ENCODE data around the gene CCNQ.

CCNQ gene

DNA sequence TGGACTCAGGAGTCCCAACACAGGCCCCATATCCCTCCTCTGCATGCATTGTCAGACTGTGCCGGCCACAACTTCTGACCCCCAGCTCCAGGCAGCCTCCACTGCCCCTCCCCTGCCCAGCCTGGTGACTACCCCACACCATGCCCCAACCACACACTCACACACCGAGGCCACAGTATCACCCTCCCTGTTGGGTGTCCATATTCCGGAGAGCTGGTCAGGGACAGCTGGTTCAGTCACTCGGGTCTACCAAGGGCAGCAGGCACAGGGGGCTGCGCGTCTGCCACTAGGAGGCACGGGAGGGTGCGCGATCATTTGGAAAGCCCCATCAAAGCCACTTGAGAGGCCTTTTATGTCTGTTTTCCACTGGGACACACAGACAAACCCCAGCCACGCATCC, 26.3 kb downstream of the CCNQ start:
- no peak for DNase-seq

DNA sequence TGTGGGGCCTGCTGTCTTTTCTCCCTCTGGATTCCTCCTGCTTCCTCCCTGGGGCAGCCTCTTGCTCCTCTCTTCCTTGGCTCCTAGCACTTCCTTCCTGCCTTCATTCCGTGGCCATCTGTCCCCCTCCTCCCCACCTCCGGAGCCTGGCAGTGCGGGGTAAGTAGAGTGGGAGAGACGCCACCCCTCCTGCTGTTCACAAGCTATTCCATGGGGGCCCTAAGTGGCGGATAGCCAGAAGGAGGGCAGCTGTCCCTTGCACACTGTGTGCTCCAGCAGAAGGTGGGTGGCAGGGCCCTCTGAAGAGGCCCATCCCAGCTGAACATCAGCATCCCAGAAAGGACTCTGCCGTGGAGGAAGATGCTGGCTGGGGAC, 27.4 kb downstream of the CCNQ start:
- DNase-seq: no peak

DNA sequence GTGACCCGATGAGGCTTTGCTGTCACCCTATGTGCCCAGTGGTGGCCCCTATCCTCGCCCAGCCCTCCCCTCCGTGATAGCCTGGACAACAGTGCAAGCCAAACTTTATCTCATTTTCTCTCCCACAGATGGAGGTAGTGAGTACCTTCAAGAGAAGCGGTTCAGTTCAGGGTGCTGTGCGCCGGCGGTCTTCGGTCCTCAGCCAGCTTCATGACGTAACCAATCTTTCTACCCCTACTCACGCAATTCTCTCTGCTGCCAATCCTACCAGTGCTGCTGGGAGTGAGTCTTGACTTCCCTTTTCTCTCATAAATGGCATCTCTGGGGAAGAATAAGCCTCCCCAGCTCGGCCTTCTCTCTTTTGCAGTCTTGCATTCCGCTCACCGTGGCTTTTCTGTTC, 29.5 kb downstream of the CCNQ start:
- DNase-seq: no peak

DNA sequence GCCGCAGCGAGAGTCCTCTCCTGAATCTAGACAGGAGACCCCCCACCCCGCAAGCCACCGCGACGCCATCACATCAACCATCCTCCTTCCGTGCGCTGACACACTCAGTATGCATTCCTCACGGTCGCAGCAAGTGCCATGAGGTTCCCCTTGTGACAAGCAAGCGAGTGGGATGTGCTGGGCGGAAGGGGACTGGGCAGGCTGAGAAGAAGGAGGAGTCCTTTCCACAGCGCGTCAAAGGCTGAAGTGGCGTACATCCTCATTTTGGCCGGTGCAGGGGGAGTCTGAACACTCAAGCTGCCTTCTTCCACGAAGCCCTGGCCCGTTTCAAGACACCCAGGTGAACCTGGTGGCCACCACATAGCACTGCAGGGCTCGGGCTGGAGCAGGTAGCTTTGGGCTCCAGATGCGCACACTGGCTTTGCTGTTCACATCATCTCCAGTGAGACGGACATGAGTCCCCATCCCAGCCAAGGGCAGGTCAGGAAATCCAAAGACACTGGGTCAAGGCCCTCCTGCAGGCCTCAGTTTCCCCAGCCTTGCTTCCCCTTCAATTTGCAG, 30.4 kb downstream of the CCNQ start:
- no peak for DNase-seq

DNA sequence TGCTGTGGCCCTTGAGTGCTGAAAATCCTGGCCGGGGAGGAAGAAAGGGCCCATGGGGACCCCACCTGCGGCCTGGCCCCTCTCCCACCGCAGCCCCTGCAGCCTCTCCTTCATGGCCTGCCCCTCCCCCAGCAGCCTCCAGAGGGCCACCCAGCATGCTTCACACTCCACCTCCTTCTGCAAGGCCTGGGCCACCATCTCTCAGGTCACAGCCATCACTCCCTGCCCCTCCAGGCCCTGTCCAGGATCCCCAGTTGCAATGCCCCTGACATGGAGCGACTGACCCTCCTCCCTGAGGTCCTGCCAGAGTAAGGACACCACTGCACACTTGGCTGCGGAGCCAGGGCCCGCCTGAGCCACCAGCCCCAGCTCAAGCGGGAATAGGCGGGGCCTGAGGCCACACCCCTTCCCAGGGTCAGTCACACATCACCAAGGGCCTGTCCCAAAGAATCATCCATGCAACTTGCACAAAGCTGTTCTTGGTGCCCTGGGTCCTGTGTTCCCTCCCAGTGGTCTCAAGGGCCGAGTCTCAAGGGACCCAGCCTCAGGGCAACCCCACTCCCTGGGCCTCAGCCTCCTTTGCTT, 32.9 kb downstream of the CCNQ start:
- DNase-seq: no peak

GRCh38 chrX:153564047-153564606, 34.8 kb downstream of the CCNQ start:
- no peak for DNase-seq

GRCh38 chrX:153562546-153562945, 36.4 kb downstream of the CCNQ start:
- DNase-seq: no peak

- no peak for DNase-seq
These were observed 37.6 kb downstream of the CCNQ start for GRCh38 chrX:153561337-153561736.

GRCh38 chrX:153560466-153560865, 38.5 kb downstream of the CCNQ start:
- DNase-seq: no peak

- DNase-seq: no peak
These were observed 38.9 kb downstream of the CCNQ start for GRCh38 chrX:153560000-153560399.

DNA sequence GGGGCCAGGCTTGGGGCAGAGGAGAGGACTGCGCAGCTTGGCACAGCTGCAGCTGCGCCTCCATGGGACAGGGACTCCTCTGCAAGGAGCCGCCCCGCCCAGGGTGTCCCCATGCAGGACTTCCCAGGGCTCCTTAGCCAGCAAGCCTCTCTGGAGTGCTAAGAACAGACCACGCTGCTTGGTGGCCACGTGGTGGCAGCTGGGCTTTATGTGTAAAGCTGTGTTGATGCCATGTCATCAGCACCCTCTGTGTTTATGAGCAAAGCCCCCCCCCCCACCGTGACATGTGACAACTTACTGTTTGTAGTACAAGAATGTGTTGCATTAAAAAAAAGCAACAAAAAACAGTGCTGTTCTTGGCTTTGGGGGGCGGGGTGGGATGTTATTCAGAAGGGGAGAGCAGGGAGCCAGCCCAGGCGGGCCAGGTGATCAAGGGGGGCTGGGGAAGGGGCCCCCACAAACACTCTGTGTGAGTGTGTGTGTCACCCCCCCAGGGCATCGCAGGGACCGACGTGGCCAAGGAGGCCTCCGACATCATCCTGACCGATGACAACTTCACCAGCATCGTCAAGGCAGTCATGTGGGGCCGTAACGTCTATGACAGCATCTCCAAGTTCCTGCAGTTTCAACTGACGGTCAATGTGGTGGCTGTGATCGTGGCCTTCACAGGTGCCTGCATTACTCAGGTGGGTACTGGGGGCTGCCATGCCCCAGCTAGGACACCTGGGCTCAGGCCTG, 41.2 kb downstream of the CCNQ start:
- DNase-seq: no peak

GRCh38 chrX:153556767-153557166, 42.2 kb downstream of the CCNQ start:
- DNase-seq: no peak

DNA sequence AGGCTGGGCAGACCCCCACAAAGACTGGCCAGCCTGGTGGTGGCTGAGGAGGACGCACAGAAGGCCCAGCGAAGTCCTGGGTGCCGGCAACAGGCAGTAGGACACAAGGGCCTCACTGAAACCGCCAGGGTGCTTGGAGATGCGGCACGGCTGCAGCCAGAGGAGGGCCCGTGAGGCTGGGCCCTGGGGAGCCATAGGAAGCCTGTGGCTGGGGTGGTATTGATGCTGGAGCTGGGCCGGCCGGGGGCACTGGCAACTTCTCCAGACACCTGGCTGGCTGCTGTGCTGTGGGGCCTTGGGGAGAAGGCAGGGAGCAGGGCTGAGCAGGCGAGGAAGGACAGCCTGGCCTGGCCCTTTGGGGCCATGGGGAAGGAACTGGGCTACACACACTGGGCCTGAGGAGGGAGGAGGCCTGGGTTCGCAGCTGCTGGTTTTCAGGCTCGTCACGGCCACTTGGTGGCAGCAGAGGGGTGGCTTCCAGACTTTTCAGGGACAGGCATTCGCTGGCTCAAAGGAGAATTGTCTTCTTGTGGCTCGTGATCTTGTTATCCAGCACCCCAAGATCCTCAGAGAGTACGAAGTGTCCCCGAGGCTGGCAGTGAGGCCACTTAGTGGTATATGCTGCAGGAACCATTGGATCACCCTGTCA, 44.3 kb downstream of the CCNQ start:
- DNase-seq: no peak

DNA sequence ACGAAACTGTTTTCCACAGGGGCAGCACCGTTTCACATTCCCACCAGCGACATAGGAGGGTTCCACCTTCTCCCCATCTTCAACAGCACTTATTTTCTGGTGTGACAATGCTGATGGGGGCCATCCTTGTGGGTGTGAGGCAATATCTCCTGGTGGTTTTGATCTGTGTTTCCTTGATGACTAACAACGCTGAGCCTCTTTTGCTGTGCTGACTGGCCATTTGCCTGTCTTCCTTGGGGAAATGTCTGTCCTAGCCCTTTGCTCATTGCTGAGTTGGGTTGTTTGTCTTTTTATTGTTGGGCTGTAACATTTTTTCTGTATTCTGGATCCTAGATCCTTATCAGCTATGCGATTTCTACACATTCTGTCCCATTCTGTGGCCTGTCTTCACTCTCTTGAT, 47.8 kb downstream of the CCNQ start:
- no peak for DNase-seq

GRCh38 chrX:153549807-153550206, 49.1 kb downstream of the CCNQ start:
- no peak for DNase-seq

DNA sequence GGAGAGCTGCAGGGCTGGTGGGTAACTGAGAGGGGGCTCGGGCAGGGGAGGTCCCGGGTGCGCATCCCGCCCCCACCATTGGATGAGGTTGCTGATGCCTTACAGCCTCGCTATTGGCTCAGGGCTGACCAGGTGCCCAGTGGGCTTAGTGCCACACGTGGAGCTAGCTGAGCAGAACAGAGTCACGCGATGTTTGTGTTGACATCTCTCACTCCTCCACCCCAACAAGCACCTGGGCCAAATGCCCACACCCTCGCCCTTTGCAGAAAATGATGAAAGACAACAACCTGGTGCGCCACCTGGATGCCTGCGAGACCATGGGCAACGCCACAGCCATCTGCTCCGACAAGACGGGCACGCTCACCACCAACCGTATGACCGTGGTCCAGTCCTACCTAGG, 49.7 kb downstream of the CCNQ start:
- no peak for DNase-seq

DNA sequence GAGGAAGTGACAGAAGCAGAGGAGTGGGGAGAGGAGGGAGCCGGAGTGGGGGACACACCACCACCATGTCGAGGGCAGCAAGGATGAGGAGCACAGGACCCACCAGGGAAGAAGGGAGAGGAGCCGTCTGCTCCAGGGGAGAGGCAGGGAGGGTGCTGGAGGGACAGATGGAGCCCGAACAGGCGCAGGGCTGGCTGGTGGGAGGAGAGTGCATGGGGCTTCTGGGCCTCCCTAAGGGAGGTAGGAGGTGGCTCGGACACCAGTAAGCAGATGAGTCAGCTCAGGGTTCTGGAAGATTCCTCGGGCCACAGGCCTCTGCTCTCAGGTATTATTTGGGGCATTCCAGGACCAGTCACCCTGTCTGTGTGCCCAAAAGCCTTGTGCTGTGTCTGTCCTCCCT, 51.7 kb downstream of the CCNQ start:
- no peak for DNase-seq

- DNase-seq: no peak
These were observed 52.6 kb downstream of the CCNQ start for GRCh38 chrX:153546386-153546785.

DNA sequence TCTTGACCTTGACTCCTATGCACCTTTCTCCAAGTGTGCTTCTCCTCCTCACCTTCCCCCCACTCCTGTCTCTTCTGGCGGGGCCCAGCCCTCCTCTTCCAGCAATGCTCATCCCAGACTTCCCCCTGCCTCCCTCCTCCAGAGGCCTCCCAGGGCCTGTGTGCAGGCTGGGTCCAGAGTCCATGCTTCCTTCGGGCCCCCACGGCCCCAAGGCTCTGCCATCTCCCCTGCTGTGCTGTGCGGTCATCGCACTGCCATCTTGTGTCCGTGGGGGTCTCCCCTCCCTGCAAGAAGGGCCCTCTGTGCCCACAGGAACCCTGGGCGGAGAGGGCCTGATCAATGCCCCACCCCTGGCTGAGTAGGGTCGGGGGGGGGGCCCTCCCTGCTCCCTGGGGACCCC, 54.2 kb downstream of the CCNQ start:
- no peak for DNase-seq

GRCh38 chrX:153539979-153540358, 59.0 kb downstream of the CCNQ start:
- DNase-seq: no peak

DNA sequence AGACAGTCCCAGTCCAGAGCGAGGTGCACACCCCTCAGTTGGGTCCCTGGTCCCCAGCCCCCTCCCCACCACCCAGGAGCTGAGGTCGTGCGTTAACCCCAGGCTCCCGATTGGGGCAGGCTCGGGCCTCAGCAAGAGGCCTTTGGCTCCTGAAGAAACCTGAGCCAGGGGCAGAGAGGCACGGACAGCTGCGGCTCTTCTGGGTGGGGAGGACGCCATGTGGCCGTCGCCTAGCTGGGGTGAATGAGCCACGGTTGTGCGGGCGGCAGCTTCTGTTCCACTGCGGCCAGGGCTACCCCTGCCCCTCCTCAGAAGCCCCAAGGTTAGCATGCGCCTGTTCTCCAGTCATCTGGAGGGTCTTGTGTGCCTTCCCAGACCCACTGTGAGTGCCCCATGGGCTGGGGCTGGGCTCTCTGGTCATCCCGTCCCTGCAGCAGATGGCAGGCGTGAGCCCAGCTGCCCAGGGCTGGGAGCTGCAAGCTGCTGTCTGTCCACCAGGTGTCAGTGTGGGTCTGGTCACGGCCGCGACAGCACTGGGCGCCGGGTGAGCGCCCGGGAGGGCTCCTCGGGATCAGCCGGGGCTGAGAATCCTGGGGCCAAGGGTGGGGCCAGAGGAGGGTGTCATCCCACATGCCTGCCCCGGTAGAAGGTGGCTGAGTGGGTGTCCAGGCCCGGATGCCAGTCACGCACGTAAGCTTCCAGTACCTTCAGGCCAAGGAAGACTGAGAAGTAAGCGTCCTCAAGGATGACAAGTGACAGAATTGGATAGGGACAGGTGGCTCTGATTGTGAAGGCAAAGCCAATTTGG, 59.6 kb downstream of the CCNQ start:
- DNase-seq: no peak

GRCh38 chrX:153538424-153538823, 60.5 kb downstream of the CCNQ start:
- DNase-seq: no peak
